Osteoblast (primary cell): Measurements from ENCODE around the gene CPT1C. TPM values are rescaled to one million over a fixed set of nuclear protein-coding genes. Genes with fewer than 3 reads are reported as not detected.
A peak's percentile ranks its signal among the peaks of the same experiment; 100 is the strongest.

ENCODE experiments used
- DNase-seq: peaks from one replicate; pipeline ENCODE4 v3.0.0; 2011; ENCODE audit warnings: low spot score, mixed read lengths; ENCODE audit not compliant: insufficient read length; ENCODE audit errors: missing footprints
- H2AFZ ChIP-seq: 2 replicates; pipeline ENCODE4 v1.6.0; 2011; ENCODE audit warnings: mild to moderate bottlenecking, low read length
- H3K27ac ChIP-seq: 2 replicates; pipeline ENCODE4 v1.5.1; 2011; ENCODE audit warnings: mild to moderate bottlenecking, low read depth, low read length, moderate library complexity
- H3K27me3 ChIP-seq: 2 replicates; pipeline ENCODE4 v1.6.0; 2012; ENCODE audit warnings: mild to moderate bottlenecking, control low read depth, inconsistent platforms, low read length, moderate library complexity; ENCODE audit not compliant: insufficient read depth
- H3K36me3 ChIP-seq: 2 replicates; pipeline ENCODE4 v1.5.1; 2011; ENCODE audit warnings: mild to moderate bottlenecking, low read length, control low read depth, moderate library complexity; ENCODE audit not compliant: insufficient read depth
- H3K4me1 ChIP-seq: 2 replicates; pipeline ENCODE4 v1.5.1; 2011; ENCODE audit warnings: mild to moderate bottlenecking, low read length, control low read depth, moderate library complexity; ENCODE audit not compliant: insufficient read depth
- H3K4me2 ChIP-seq: 2 replicates; pipeline ENCODE4 v1.6.0; 2011; ENCODE audit warnings: mild to moderate bottlenecking, low read length; ENCODE audit not compliant: insufficient read depth
- H3K4me3 ChIP-seq: fragments of 200-600 bp; sonication (generic); 3 replicates; pipeline ENCODE4 v1.5.1; 2012; ENCODE audit warnings: mild to moderate bottlenecking, low read length, inconsistent platforms; ENCODE audit not compliant: insufficient read depth
- H3K79me2 ChIP-seq: 2 replicates; pipeline ENCODE4 v1.6.0; 2012; ENCODE audit warnings: mild to moderate bottlenecking, low read length, control low read depth, inconsistent platforms; ENCODE audit not compliant: insufficient read depth
- H3K9me3 ChIP-seq: 2 replicates; pipeline ENCODE4 v1.5.1; 2011; ENCODE audit warnings: low read depth, low read length, control low read depth
- H4K20me1 ChIP-seq: 2 replicates; pipeline ENCODE4 v1.6.0; 2012; ENCODE audit warnings: mild to moderate bottlenecking, low read length, control low read depth; ENCODE audit not compliant: insufficient read depth
- CTCF ChIP-seq: IDR thresholded peaks from 2 replicates; pipeline ENCODE4 v1.5.1; 2011; ENCODE audit warnings: mild to moderate bottlenecking, low read depth, low read length, moderate library complexity; ENCODE audit errors: extremely low read depth
- total RNA-seq: library from RNA; depleted of rRNA; stranded (reverse); fragments of >200 nt; gene quantifications from 2 replicates; pipeline ENCODE4 v1.2.3, GENCODE V29; 2012

The CPT1C gene
- total RNA-seq, 1 donor: 17.0 TPM

- H2AFZ ChIP-seq: peak overlapping the region; percentile 6
- H3K27me3 ChIP-seq: no peaks in the 10 kb centered on the region
- no peaks in the 10 kb centered on the region for H3K36me3 ChIP-seq
- no peaks in the 10 kb centered on the region for H3K79me2 ChIP-seq
- TF ChIP-seq CTCF: no peak
- H3K4me3 ChIP-seq: no peak overlapping the region
- no peaks in the 10 kb centered on the region for H4K20me1 ChIP-seq
- peak; percentile 38 for DNase-seq
- H3K9me3 ChIP-seq: no peaks in the 10 kb centered on the region
- peaks cover 9% of the 10 kb centered on the region for H3K4me1 ChIP-seq
- no peak overlapping the region for H3K27ac ChIP-seq
- peak overlapping the region; percentile 42 for H3K4me2 ChIP-seq
Observed at GRCh38 chr19:49727217-49728030, 36.5 kb downstream of the CPT1C start.

GRCh38 chr19:49730166-49730565, 39.2 kb downstream of the CPT1C start:
- Histone ChIP-seq H3K79me2 (no peaks in the 10 kb centered on the region), H3K27ac (no peak overlapping the region), H3K4me1 (peaks cover 5% of the 10 kb centered on the region), H4K20me1 (no peaks in the 10 kb centered on the region), H3K27me3 (no peaks in the 10 kb centered on the region), H3K9me3 (no peaks in the 10 kb centered on the region), H3K36me3 (no peaks in the 10 kb centered on the region), H3K4me2 (no peak overlapping the region), H2AFZ (no peak overlapping the region), H3K4me3 (no peak overlapping the region)
- DNase-seq: peak; percentile 9
- no peak for TF ChIP-seq CTCF

GRCh38 chr19:49738268-49738667, 47.4 kb downstream of the CPT1C start:
- no peaks in the 10 kb centered on the region for H4K20me1 ChIP-seq
- no peak overlapping the region for H3K4me3 ChIP-seq
- peak; percentile 19 for DNase-seq
- no peaks in the 10 kb centered on the region for H3K4me1 ChIP-seq
- no peaks in the 10 kb centered on the region for H3K27me3 ChIP-seq
- H3K4me2 ChIP-seq: no peak overlapping the region
- H2AFZ ChIP-seq: no peak overlapping the region
- H3K9me3 ChIP-seq: no peaks in the 10 kb centered on the region
- no peak overlapping the region for H3K27ac ChIP-seq
- H3K36me3 ChIP-seq: no peaks in the 10 kb centered on the region
- no peak for TF ChIP-seq CTCF
- H3K79me2 ChIP-seq: no peaks in the 10 kb centered on the region

GRCh38 chr19:49739098-49739497, 48.2 kb downstream of the CPT1C start:
- no peak for TF ChIP-seq CTCF
- Histone ChIP-seq H3K27ac (no peak overlapping the region), H3K9me3 (no peaks in the 10 kb centered on the region), H3K27me3 (no peaks in the 10 kb centered on the region), H3K36me3 (no peaks in the 10 kb centered on the region), H3K4me2 (no peak overlapping the region), H3K79me2 (no peaks in the 10 kb centered on the region), H3K4me3 (no peak overlapping the region), H3K4me1 (no peaks in the 10 kb centered on the region), H2AFZ (no peak overlapping the region), H4K20me1 (no peaks in the 10 kb centered on the region)
- peak; percentile 65 for DNase-seq
